LoVo (cell line): ENCODE results near the gene TMEM109.

Experiments
- DNase-seq: peaks from one replicate; pipeline ENCODE4 v3.0.0-alpha.2; 2016; ENCODE audit warnings: low spot score

TMEM109 gene

DNA sequence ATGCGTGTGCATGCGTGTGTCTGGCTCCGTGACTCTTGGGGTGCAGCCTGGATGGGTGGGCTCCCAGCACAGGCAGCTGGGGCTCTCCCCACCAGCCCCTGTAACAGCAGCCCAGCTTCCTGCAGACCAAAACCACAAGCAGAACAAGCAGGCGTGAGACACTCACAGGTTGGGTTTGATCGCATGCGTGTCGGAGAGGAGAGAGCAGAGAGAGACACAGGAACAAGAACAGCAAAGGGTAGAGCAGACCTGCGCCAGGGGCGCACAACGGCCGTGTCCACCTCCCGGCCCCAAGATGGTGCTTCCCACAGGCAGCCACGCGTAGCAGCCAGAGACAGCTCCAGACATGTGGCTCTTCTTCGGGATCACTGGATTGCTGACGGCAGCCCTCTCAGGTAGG lies 57.6 kb downstream of the TMEM109 start, which contains the start of gene CD6:
TSS of gene CD6 (plus strand) at position 161 of the 400 bp plus-strand sequence. CDS start at position 347, 186 bp downstream.
- DNase-seq: no peak

DNA sequence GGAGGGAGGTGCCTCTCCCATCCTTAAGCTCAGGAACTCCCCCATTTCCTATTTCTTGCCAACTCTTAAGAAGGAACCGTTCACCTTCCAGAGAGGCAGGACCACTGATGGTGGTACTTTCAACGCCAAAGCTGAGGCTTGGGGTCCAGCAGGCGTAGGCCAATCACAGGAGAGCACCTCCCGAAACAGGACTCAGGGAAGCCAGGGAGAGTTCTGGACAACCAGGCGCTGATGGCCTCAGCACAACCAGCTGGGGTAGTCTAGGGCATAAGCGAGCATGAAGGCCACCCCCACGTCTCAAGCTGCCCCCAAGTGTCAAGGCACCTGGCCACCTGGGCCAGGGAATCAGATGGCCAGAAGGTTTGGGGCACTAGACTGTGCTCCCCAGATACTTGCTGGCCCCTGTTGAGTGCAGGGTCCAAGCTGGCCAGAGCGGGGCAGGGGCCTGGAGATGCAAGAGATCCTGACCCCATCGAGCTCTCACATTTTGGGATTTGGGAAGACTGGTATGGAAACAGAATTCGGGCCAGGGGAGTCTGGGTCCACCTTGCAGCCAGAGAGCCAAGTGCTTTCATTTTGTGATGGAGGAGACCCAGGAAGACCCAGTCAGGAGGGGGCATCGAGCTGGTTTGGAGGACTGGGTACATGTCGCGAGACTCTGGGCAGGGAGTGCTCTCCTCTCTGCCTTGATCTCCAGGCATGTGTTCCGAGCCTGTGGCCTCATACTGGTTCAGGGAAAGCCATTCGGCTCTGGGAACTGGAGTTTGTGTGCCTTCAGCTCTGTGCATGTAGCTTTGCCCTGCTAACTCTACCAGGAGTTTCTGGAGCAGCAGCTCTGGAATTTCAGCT lies 58.4 kb downstream of the TMEM109 start:
- no peak for DNase-seq
